PC-9 (cell line): Measurements from ENCODE around the gene NID1. TPM values are rescaled to one million over a fixed set of nuclear protein-coding genes. Genes with fewer than 3 reads are reported as not detected.

Source experiments
- BruUV-seq: library from RNA; stranded (reverse); fragments of 400-500 nt; replicated peaks from 2 replicates; lab custom pipeline; 2021; lab: Mats Ljungman, UMichigan
- CTCF ChIA-PET: fragments of 300-600 bp; sonication (Branson Sonifier 250); formaldehyde crosslinking; loops from one replicate; lab custom pipeline; 2022; ENCODE audit warnings: antibody characterized with exemption; lab: Charles Lee
- POLR2A ChIA-PET: fragments of 300-600 bp; sonication (Branson Sonifier 250); formaldehyde crosslinking; loops from one replicate; lab custom pipeline; 2022; ENCODE audit warnings: antibody characterized with exemption; ENCODE audit not compliant: unreplicated experiment; lab: Charles Lee
- DNase-seq, 2 experiments: peaks; one replicate each; pipeline versions ENCODE4 v3.0.0 to v3.0.0-alpha.2; 2015 to 2022; ENCODE audit warnings: mixed read lengths in 1 of 2
- H2AFZ ChIP-seq: fragments of 200-600 bp; sonication (generic); 2 replicates; pipeline ENCODE4 v1.8.1; 2017; ENCODE audit warnings: antibody characterized with exemption
- H3F3A ChIP-seq: fragments of 200-600 bp; sonication (generic); 2 replicates; pipeline ENCODE4 v1.8.1; 2017; ENCODE audit warnings: antibody characterized with exemption, mild to moderate bottlenecking, low read depth; ENCODE audit not compliant: insufficient read depth
- H3K27ac ChIP-seq: fragments of 200-600 bp; sonication (generic); 2 replicates; pipeline ENCODE4 v1.6.1; 2016; ENCODE audit warnings: mixed run types
- H3K27me3 ChIP-seq: fragments of 200-600 bp; sonication (generic); 2 replicates; pipeline ENCODE4 v1.6.1; 2016; ENCODE audit warnings: low read depth, mixed run types; ENCODE audit not compliant: insufficient read depth
- H3K36me3 ChIP-seq: fragments of 200-600 bp; sonication (generic); 2 replicates; pipeline ENCODE4 v1.6.1; 2016; ENCODE audit warnings: low read depth, mixed run types
- H3K4me1 ChIP-seq: fragments of 200-600 bp; sonication (generic); replicated peaks from 2 replicates; pipeline ENCODE4 v1.6.1; 2016; ENCODE audit warnings: mixed run types; ENCODE audit not compliant: insufficient read depth
- H3K4me2 ChIP-seq: fragments of 200-600 bp; sonication (generic); 2 replicates; pipeline ENCODE4 v1.6.1; 2017; ENCODE audit warnings: mixed run types
- H3K4me3 ChIP-seq: fragments of 200-600 bp; sonication (generic); 2 replicates; pipeline ENCODE4 v1.6.1; 2016; ENCODE audit warnings: mixed run types
- H3K79me2 ChIP-seq: fragments of 200-600 bp; sonication (generic); 2 replicates; pipeline ENCODE4 v1.6.1; 2017; ENCODE audit warnings: low read depth, mixed run types
- H3K9me2 ChIP-seq: fragments of 200-600 bp; sonication (generic); 2 replicates; pipeline ENCODE4 v1.8.1; 2017; ENCODE audit warnings: mild to moderate bottlenecking; ENCODE audit not compliant: insufficient read depth
- H3K9me3 ChIP-seq: fragments of 200-600 bp; sonication (generic); 2 replicates; pipeline ENCODE4 v1.8.1; 2016; ENCODE audit warnings: low read depth; ENCODE audit not compliant: insufficient read depth
- H4K20me1 ChIP-seq: fragments of 200-600 bp; sonication (generic); 2 replicates; pipeline ENCODE4 v1.8.1; 2017; ENCODE audit not compliant: insufficient read depth
- EZH2 ChIP-seq: fragments of 200-600 bp; sonication (generic); IDR thresholded peaks from 2 replicates; pipeline ENCODE4 v1.8.0; 2017; ENCODE audit warnings: antibody characterized with exemption, low read depth
- intact Hi-C: fragments of 100-400 bp; cut with micrococcal nuclease; formaldehyde crosslinking; loops from one replicate; pipeline ENCODE4 v1.10.0; 2022; ENCODE audit not compliant: unreplicated experiment
- total RNA-seq: library from RNA; stranded (reverse); gene quantifications from 2 replicates; pipeline ENCODE4 v1.2.3, GENCODE V29; 2021
- TF ChIP-seq, protein P1 (sequence below): fragments of 200-600 bp; sonication (generic); conservative IDR thresholded peaks from 2 replicates; pipeline ENCODE4 v1.6.1; 2017; ENCODE audit warnings: mixed run types, antibody characterized with exemption, mild to moderate bottlenecking, moderate library complexity

The NID1 gene
- total RNA-seq, 1 experiment from 2014 or later, result not detected

DNA sequence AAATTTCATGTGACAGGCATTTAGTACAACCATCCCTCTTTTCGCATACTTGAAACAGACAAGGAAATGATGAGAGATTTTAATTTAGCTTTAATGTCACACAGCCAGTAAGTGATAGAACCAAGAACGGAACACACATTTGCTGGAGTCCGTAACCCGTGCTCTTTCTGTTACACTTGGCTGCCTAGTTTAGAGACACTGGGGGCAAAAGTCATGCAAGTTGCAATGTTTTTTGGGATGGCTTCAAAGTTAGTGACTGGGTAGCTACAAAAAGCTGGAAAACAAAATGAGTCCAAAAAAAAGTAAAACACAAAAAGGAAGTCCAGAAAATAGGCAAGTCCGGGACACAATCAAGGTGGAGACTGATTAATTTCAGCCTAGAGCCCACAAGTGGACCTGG, 5.9 kb downstream of the NID1 start:
- no peaks in the 10 kb centered on the region for H3F3A ChIP-seq
- intact Hi-C loops, result no loop called here
- TF ChIP-seq EZH2, result no peak
- TF ChIP-seq, protein P1, sequence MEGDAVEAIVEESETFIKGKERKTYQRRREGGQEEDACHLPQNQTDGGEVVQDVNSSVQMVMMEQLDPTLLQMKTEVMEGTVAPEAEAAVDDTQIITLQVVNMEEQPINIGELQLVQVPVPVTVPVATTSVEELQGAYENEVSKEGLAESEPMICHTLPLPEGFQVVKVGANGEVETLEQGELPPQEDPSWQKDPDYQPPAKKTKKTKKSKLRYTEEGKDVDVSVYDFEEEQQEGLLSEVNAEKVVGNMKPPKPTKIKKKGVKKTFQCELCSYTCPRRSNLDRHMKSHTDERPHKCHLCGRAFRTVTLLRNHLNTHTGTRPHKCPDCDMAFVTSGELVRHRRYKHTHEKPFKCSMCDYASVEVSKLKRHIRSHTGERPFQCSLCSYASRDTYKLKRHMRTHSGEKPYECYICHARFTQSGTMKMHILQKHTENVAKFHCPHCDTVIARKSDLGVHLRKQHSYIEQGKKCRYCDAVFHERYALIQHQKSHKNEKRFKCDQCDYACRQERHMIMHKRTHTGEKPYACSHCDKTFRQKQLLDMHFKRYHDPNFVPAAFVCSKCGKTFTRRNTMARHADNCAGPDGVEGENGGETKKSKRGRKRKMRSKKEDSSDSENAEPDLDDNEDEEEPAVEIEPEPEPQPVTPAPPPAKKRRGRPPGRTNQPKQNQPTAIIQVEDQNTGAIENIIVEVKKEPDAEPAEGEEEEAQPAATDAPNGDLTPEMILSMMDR, result no peak
- DNase-seq, result no peak
- no peak overlapping the region for H3K4me2 ChIP-seq
- H3K27me3 ChIP-seq, result no peaks in the 10 kb centered on the region
- ChIA-PET POLR2A (no interaction called here), CTCF (no interaction called here)
- H4K20me1 ChIP-seq, result no peaks in the 10 kb centered on the region
- H3K36me3 ChIP-seq, result no peaks in the 10 kb centered on the region
- no peaks in the 10 kb centered on the region for H3K4me1 ChIP-seq
- H3K79me2 ChIP-seq, result no peaks in the 10 kb centered on the region
- BruUV-seq, result no TSS peak
- no peak overlapping the region for H3K4me3 ChIP-seq
- H3K9me3 ChIP-seq, result no peaks in the 10 kb centered on the region
- no peak overlapping the region for H2AFZ ChIP-seq
- no peaks in the 10 kb centered on the region for H3K9me2 ChIP-seq
- H3K27ac ChIP-seq, result no peak overlapping the region

DNA sequence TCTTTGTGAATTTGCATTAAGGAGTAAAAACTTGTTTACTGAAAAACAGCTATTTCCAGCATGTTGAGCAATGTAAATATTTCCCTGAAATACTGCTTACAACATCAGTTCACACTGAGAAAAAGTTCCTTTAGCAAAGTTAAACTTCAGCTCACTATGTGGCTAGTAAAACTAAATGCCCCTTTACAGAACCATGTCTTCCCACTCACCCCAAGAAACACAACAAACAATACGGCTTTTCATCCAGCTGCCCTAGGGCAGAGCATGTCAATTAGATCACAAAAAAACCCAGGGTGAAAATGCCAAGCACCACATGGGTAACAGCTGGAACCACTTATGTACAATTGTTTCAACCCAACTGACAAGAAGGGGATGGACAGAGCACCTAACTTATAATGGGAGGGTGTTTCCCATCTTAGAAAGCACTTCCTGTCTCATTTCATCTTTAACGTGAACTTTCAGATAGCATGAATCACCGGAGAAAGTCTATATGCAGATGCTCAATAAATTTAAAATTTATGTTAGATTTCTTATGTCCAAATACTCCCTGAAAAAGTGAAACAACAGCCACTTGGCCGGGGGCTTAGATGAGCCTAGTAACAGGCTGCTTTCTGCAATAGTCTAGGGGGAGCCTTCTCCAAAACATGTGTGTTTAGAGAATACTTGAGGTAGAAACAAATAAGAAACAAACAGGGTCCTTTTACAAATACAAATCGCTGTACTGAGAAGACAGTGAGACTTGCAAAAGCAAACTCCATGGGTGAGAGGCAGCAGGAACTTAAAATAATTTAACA, 6.6 kb downstream of the NID1 start:
- H3K27ac ChIP-seq, result no peak overlapping the region
- H3K36me3 ChIP-seq, result no peaks in the 10 kb centered on the region
- H3K9me2 ChIP-seq, result no peaks in the 10 kb centered on the region
- H3K4me1 ChIP-seq, result no peaks in the 10 kb centered on the region
- no peak for TF ChIP-seq EZH2
- TF ChIP-seq, protein P1, result no peak
- no peak overlapping the region for H3K4me2 ChIP-seq
- ChIA-PET POLR2A (no interaction called here), CTCF (no interaction called here)
- no peaks in the 10 kb centered on the region for H3K27me3 ChIP-seq
- no peaks in the 10 kb centered on the region for H4K20me1 ChIP-seq
- no peaks in the 10 kb centered on the region for H3K9me3 ChIP-seq
- no TSS peak for BruUV-seq
- DNase-seq, result no peak
- intact Hi-C loops, result no loop called here
- H2AFZ ChIP-seq, result no peak overlapping the region
- H3K4me3 ChIP-seq, result no peak overlapping the region
- no peaks in the 10 kb centered on the region for H3K79me2 ChIP-seq
- H3F3A ChIP-seq, result no peaks in the 10 kb centered on the region

- no peaks in the 10 kb centered on the region for H3K27me3 ChIP-seq
- H3K79me2 ChIP-seq, result no peaks in the 10 kb centered on the region
- no peaks in the 10 kb centered on the region for H3K4me1 ChIP-seq
- no peak overlapping the region for H3K4me3 ChIP-seq
- no peak overlapping the region for H2AFZ ChIP-seq
- no peak for DNase-seq
- no peak overlapping the region for H3K4me2 ChIP-seq
- CTCF ChIA-PET, result no interaction called here
- POLR2A ChIA-PET, result no interaction called here
- H3K9me2 ChIP-seq, result no peaks in the 10 kb centered on the region
- H3F3A ChIP-seq, result no peaks in the 10 kb centered on the region
- no TSS peak for BruUV-seq
- no peaks in the 10 kb centered on the region for H4K20me1 ChIP-seq
- no peaks in the 10 kb centered on the region for H3K9me3 ChIP-seq
- TF ChIP-seq, protein P1, result no peak
- no peak for TF ChIP-seq EZH2
- intact Hi-C loops, result no loop called here
- no peak overlapping the region for H3K27ac ChIP-seq
- H3K36me3 ChIP-seq, result no peaks in the 10 kb centered on the region
These were observed 7.3 kb downstream of the NID1 start for GRCh38 chr1:236057546-236057945.
